8988T (cell line): ENCODE data around the gene AGAP1.

ENCODE experiments used
- DNase-seq: peaks from one replicate; pipeline ENCODE4 v3.0.0; 2011

AGAP1 gene

DNA sequence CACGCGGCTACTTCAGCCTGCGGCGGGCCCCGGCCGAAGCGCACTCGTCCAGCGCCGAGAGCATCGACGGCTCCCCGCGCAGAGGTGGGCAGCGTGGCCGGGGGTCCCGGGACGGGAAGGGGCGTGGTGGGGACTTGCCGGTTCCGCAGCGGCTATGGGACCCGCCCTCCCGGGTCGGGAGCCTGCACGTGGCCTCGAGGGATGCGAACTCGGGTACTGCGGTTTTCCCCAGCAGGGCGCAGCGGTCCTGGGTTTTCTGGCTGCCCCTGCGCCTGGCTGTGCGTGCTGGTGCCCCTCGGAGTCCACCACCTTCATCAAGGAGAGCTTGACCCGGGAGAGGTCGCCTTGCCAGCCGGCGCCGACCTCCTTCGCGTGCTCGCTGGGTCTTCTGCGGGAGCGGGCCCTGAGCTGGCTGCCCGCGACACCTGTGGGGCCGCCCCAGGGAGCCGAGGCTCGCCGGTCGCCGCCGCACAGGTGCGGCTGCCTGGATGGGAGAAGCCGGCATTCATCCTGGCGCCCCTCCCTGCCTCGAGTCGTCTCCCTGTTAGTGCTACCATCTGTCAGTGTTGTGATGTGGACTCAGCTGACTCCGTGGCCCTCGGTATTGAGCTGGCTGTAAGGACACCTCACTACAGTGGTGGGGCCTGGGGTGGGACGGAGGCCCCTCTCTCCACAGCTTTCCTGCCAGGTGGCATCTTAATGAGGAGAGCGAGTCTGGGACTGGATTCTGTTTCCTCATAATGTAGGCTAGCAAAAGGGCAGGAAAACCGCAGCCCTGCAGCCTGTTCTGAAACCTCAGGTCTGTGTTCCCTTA, 177.3 kb downstream of the AGAP1 start:
- DNase-seq = peak; percentile 31

DNA sequence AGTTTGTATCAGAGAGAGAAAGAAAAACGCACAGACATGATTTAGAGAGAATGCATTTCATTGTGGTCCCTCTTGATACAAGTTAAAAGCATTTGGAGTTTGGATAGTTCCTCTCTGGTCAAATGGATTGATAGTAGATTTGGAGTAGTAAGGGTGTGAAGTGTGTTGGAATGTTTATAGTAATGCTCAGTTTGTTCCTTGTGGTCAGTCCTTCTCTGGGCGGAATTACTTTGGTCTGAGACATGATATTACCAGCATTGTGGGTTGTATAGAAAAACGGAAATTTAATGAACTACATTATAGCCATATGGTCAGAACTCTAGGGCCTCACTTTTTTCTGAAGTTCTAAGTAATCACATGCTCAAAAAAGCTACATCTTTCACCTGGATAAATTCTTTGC, 178.9 kb downstream of the AGAP1 start:
- DNase-seq = no peak

DNA sequence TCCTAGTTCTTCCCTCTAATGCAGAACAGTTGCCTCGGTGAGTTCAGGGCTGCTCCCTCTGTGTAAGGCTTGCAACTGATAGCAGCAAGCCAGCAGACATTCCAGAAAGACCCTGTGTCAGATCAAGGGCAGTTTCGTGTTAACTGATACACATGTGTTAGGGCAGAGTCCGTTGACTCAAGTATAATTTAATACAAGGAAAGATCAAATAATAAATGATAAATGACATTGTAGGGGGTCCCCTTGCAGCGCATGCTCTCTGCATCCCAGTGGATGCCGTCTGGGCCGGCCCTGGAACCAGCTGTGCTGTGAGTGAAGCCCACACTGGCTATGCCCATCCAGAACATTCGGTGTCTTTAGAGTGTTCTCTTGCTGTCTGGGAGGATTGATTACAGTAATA, 180.3 kb downstream of the AGAP1 start:
- no peak for DNase-seq

DNA sequence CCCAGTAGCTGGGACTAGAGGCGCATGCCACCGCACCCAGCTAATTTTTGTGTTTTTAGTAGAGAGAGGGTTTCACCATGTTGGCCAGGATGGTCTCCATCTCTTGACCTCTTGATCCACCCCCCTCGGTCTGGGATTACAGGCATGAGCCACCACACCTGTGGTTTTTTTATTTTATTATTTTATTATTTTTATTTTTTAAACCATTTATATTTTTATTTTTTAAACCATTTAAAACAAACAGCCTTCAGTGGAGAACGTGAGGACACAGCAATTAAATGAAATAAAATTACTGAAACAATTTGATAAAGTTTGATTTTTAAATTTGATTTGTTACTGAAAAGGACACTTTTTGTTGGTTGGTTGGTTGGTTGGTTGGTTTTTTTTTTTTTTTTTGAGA, 181.0 kb downstream of the AGAP1 start:
- DNase-seq = no peak

DNA sequence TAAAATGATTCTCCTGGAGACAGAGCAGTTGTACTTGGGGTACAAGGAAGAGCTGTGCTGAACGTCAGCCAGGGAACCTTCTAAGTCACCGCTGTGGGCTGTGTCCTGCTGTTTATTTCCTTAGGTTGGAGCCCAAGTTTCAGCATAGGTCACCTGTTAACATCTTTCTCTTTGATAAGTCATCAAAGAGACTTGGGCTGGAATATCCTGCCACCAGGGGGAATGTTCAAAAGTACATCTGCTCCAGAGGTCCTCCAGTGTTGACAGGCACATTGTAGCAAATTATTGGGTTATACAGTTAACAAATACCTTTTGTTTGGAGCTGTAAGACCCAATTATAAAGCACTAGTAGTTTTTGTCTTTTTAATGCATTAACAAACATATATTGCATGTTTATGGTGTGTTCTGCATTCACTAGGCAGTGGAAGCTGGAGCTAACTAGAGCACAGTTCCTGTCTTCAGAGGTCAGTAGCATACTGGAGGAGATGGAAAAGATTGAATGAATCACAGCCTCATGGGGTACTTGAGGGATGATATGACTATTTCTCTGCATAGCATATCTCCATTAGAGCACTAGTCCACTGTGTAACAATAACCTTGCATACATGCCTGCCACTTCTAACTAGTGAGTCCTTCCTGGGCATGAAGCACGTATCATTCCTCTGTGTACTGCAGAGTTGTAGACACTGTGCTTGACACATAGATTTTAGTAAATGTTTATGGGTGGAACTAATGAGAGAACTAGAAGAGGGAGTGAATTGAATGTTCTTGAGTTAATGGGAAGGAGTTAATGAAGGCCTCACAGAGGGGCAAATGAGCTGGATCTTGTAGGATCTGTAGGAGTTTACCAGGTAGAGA, 182.1 kb downstream of the AGAP1 start:
- DNase-seq = no peak

DNA sequence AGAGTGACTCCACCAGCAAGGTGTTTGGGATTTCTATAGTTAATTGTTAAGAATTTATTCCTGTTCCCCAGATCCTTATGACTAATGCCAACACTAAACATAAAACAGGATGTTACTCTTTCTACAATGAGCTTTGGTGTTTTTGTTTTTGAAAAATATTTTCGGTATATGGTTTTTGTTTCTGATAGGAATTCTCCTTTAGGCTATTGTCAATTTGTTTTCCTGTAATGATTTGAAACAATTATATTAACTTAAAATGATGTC, 182.6 kb downstream of the AGAP1 start:
- no peak for DNase-seq

DNA sequence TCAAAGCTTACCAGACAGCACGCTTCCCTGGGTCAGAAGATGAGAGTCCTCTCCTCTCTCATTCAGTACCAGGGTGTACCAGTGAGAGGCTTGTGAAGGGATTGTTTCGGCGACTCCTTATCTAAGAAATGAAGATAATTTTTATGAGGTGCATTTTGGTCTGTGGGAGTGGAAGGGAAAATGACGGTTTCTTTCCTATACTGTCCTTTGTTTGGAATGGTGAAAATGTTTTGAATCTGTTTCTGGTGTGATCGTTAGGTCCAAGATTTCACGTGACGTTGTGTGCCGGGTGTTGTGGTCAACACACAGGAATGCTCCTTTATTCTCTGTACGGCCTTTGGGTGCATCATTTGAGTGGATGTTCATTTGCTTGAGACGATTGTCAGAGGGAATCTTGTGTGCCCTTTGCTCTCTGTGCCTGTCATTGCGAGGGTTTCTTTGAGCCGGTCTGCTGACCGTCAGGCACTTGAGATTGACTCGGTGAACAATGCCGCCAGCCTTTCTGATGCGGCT, 183.5 kb downstream of the AGAP1 start:
- DNase-seq = no peak

DNA sequence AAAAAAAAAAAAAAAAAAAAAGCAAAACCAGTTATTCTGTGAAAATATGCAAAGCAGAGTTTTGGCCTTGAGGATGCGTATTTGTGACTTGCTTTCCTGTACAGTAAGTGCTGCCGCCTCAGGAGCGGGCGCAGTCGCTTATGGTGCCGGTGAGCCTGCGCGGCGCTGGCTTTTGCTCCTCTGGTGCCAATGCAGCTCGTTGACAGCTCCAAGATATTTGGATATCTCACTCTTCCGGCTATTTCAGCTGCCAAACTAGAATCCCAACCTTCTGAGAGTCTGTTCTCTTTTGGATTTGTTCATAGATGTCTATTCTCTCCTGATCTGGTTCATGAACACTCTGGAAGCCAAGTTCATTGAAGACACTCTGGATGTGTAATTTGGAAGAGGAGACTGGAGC, 184.1 kb downstream of the AGAP1 start:
- no peak for DNase-seq

DNA sequence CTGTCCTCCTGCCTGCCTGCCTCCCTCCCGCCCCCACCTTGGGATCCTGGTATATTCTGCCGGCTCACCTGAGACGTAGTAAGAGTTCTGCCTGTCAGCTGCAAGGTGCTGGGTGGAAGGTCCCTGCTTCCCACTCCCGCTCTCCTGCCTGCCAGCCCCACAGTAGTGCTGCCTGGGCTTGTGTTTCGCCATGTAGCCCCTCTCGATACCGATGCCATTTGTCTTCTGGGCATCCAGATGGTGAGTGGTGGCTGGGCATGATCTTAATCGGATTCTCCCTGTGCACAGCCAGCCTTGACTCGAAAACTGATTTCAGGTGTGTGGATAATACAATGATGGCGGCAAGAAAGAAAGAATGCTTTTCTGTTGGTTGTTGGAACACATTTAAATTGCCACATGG, 184.9 kb downstream of the AGAP1 start:
- no peak for DNase-seq

DNA sequence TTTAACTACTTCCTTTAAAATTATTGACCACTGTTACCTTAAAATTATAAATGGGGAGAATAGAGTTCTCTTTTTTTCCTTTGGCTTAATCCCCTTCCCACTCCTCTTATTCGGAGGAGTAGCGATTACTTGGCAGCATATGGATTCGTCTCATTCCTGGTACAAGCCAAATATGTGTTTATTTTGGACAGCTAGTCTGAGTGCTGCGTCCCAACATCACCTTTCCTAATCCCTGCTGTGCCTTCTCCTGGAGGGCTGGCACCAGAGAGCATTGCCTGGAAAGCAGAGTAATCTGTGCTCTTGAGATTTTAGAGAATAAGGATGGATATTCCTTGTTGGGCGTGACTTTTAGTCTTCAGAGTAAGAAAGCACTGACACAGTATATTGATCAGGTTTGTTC, 185.6 kb downstream of the AGAP1 start:
- no peak for DNase-seq

DNA sequence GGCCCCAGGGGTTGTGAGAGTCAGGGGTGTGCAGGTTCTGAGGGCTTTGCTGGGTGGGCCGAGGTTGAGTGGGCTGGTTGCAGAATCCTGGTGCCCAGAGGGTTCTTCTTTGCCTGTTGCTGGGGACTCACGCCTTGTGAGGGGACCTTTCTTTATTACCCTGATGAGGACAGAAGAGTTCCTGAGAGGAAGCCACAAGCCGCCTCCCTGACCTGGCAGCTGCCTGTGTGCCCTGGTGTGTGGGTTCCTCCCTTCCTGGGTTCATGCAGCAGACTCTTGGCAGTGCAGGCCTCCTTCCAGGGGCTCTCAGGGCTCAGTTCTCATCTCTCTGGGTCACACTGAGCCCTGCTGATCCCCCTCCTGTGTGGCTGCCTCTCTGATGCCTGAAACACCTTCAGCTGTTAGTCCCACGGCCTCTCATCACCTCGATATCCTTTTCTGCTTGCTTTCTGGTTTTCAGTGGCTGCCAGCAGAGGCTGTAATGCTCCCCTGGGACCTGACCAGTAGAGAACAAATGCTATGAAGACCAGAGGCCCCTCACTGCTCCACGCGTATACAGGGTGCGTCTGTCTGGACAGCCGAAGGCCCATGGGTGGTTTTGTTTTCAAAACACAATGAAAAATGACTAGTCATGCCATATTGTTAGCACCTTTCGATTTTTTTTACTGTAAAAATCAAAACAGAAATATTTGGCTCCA, 191.3 kb downstream of the AGAP1 start:
- DNase-seq = no peak

DNA sequence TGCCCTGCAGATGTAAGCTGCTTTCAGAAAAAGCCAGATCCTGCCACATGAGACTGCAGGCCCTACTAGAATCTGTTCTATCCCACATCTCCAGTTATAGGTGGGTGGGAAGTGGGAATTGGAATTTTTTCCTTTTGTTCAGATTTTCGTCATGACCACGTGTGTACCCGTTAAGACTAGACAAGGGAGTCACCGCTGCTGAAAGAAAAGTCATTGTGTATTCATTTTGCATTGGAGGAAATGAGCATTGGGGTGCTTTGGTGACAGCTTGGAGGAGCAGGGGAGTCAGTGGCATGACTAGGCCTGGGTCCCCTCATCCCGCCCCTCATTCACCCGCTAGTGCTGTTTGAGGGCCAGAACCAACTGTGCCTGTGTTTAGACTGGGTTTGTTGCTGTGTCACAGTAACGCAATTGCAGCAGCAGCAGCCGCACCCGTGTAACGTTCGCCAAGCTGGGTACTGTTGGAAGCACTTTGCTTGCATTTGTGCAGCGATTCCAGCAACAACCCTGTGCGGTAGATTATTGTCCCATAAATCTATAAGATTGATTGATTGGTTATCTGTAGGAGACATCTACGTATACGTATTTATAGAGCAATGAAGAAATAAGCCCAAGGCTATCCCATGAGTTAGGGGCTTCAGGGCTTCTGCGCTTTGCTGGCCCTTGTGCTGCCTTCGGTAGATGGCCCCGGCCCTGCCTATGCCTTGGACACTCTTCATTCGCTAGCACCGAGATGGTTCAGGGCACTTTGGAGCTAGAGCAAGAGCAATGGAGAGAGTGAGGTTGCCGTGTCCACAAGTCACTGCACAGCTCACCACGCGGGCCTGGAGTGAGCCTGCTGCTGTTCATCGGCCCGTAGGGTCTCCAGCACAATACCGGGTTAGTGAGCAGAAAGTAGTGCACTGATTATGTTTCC, 194.9 kb downstream of the AGAP1 start:
- DNase-seq = no peak

DNA sequence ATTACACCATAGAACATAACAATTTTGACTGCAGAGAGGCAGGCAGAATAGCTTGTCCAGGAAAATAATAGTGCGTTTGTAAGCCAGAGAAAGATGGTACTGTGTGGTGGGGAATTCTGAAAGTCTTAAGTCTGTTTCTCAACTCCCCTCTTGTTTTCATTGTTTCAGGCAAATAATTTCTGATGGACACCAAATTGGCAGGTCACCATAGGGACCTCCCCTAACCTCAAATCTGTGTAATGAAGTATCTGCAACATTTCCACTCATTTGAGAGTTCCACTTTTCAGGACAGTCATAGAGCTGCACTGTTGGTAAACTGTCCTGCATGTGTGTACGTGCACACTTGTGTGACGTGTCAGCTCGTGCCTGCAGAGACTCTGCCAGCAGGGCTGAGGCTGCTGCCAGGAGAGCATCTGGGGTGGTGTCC, 195.6 kb downstream of the AGAP1 start:
- no peak for DNase-seq

DNA sequence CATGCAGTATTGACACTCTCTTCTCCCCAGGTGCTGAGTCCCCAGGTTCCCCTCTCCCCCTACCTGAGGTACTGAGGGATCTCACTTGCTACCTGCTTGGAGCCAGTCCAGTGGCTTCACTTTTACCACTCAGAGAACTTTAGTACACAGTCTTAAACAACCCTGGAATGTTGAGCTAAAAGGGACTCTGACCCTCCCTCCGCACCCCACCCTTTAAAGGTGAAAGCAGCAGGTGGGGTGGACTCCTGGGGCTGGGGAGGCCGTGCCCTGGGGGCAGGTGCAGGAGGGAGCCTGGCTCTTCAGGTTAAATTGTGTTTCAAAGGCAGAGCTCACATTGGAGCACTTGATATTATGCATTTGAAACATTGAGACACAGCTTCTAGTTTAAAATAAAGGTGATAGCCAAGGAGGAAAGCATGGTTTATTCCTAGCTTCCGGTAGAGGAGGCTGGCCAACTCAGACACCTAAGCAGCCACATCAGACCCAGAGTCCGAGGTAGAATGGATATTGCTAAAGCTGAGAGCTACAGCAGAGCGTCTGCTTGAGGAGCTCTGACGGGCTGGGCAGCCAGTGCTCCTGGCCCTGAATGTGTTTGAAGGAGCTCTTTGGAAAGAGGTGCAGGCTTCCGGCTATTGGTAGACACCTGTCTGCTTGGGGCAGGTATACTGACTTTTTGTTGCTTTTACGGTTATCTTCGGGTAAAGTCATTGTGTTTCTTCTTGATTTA, 196.4 kb downstream of the AGAP1 start:
- DNase-seq = no peak

DNA sequence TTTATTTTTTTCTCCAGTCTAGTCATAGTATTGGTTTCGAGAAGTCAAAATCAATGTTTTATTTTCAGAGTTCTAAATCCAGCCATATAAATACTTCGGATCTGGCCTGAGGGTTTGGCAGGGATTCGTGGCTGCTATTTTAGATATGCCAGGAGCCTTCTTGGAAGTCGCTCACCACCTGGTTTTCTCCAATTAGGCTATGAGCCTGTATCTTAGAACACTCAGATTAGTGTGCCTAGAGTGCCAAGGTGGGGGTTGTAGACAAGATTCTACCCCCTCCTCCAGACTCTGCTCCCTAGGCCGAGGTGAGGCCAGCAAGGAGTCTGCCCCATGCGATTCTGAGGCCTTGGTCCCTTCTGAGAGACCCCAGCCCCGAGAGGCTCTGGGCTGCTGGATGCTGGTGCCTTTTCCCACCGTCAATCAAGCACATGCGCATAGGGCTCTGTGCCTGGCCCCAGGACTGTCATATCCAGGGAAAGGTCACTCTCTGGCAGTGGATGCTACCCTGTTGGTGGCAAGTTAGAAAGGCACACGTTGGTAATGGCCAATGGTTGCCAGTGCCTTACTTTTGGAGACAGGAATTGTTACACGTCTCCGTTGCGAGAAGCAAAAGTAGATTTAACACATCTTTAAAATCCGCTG, 197.1 kb downstream of the AGAP1 start:
- no peak for DNase-seq

DNA sequence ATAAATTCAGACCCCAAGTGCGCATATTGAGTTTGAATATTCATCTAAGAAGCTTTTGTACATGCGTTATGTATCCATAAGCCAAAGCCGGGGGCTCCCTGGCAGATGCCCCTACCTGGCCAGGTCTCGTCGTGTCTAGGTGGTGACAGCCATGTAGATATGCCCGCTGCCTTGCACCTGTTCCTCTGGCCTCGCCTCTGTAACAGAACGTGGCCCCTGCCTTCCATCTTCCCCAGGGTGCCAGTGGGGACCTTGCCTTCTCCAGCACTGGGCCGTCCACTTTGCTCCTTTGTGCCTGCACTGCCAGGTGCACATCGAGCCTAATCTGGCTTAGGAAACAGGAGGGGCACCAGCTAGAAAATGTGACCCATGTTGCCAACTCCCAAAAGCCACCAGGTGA, 198.2 kb downstream of the AGAP1 start:
- DNase-seq = no peak

DNA sequence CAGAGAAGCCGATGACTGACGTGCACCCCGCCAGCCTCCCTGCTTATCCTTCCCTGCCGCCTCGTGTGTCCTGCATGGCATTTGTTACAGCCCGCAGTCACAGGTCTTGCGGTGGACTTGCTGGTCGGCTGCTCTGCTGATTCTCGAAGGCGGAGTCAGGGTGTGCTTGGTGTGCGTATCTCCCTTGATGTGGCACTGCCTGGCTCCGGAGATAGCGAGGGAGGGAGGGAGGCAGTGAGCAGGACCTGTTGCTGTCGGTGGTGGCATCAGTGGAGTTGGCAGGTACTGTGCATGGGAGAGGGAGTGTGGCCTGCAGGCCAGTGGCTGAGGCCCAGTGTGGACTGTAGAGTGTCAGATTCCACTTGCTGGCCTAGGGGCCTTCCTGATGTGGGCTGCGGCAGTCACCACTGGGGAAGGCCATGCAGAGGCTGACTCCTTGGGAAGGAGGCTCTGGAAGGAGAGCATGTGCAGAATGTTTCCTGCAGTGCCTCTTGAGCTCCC, 198.9 kb downstream of the AGAP1 start:
- no peak for DNase-seq

DNA sequence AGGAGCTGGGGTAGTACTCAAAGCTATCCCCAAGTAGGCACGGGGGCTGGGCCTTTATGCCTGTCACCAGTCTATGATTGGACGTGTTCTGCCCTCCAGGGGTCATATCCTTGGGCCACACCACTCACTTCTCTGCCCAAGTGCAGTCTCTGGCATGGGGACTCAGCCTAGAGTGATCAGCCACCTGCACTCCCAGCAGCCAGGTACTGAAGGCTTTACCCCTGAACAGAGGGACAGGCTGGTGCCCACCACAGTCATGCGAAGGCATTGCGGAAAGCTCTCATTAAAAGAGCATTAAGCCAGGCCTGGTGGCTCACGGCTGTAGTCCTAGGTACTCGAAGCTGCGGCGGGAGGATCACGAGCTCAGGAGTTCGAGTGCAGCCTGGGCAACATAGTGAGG, 199.4 kb downstream of the AGAP1 start:
- DNase-seq = no peak

DNA sequence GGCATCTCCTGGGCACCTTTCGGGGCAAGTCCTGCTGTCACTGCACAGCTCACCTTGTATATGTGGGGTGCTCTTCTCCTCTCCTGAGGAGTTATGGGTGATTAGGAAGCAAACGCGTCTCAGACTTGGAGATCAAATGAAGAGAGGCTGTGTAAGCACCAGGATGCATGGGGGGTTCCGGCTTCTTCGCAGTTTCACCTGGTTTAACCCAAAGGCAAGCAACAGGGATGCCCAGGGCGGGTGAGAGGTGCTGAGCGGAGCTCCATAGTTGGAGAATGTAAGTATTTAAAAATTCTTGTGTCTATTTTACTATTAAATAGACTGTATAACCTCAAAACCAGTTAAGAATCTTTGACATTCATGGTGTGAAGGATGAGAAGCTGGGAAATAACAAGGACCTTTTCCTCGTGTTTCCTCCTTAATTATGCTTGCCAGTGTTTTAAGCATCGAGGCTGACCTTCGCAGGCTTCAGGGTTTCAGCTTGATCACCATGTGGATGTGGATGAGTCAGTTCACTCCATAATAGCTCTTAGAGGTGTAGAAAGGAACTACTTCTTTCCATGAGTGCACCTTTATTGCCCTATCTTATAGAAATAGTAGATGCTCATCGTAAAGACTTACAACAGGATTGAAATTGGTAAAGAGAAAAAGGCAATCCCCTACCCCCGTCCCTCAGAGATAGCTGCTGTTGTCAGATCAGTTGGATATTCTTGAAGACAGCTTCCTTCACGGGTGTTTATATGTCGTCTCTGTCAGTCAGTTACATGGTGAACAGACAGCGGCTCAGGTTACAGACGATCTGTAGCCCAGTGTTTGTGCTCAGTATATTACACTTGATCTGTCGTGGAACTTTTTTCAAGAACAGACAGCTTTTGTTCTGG, 201.1 kb downstream of the AGAP1 start:
- no peak for DNase-seq

DNA sequence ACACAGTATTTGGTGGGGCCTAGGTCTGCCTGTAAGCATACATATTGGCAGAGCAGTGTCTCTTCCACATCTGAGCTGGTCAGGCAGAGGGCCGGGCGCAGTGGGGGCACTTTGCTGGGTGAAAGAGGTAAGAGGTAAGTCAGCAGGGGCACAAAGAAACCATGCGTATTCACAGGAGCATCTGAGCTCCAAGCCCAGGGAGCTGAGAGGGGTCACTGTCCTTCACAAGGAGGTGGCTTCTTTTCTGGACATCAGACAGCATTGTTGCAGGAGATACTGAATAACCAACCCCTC, 201.7 kb downstream of the AGAP1 start:
- DNase-seq = no peak
